Activated CD8-positive, alpha-beta memory T cell treated with anti-CD3 and anti-CD28 coated beads, Interleukin-2, amount 50 U/mL, for 4 hours (primary cell): ENCODE measurements around the gene GOLGA8T.
"Not testable (repeated sequence)": the region's sequence is repeated elsewhere in the genome, so short reads cannot be mapped to it uniquely, and the experiment has no call there.

ENCODE experiments used
- DNase-seq: peaks from one replicate; pipeline ENCODE4 v3.0.0-alpha.2; 2020

The GOLGA8T gene

DNA sequence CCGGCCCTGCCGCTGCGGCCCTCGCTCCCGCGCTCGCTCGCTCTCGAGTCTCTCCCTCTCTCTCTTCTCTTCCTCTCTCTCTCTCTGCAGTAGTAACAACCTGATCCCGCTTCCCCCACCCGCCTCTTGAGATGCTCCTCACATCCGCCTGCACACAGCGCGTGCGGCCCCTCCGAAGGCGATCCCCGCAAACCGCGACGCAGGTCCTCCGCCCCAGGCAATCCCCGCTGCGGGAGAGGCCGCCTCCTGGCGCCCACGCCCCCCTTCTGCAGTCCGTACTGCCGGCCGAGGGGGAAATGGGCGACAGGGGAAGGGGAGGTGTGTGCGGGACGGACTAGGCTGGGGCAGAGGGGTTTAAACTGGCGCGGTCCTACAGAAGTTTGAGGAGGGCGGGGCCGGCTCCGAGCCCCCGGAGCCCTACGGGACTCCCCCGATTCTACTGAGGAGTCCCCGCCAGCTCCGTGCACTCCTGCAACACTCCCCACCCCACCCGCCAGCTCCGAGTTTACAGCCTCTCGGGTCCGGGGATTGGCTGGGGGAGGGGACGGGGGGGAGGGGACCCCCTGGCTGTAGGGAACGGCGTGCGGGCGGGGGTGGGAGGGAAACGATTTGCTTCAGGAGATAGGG is 57.4 kb downstream of the GOLGA8T start:
- DNase-seq, result not testable (repeated sequence)

DNA sequence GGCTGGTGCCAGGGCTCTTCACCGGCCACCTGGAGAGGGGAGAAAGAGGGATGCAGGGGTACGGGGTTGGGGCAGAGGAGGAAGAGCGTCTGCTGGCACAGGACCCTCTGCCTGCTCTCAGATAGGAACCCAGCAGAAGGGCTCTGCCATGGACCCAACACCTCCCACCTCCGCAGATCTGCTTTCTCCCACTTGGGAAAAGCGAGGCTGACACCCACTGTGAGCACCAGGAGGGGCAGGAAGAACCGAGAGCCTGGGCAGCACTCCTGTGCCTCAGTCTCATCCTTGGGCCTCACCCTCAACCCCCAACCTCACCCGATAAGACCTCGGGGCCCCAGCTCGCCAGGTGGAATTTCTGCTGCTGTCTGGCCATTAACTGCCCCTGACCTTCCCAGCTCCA is 58.0 kb downstream of the GOLGA8T start:
- DNase-seq, result not testable (repeated sequence)
